Adrenal gland (tissue), 12 donors: ENCODE data around the gene SLC36A3. TPM values are rescaled to one million over a fixed set of nuclear protein-coding genes. Genes with fewer than 3 reads are reported as not detected.
A peak's percentile ranks its signal among the peaks of the same experiment; 100 is the strongest.
"Not testable (repeated sequence)": the region's sequence is repeated elsewhere in the genome, so short reads cannot be mapped to it uniquely, and the experiment has no call there.

ENCODE experiments used
- DNase-seq, 7 donors: peaks; one replicate each; pipeline ENCODE4 v3.0.0-alpha.2; 2019 to 2020
- H3K27ac ChIP-seq, 5 donors: fragments of 200-600 bp; sonication (generic) in 4 of 5; 1 replicate in 3 of 5; 2 replicates in 2 of 5; pipeline versions ENCODE4 v1.5.1 to v1.8.0; 2016 to 2020; ENCODE audit warnings: mild to moderate bottlenecking in 1 of 5
- H3K27me3 ChIP-seq: fragments of 200-600 bp; 2 replicates; pipeline ENCODE4 v1.8.0; 2021
- H3K36me3 ChIP-seq, 2 donors: fragments of 200-600 bp; replicated peaks in 1 of 2; 1 replicate in 1 of 2; 2 replicates in 1 of 2; pipeline versions ENCODE4 v1.5.1 to v1.8.0; 2018 to 2022
- H3K4me1 ChIP-seq, 2 donors: fragments of 200-600 bp; replicated peaks in 1 of 2; 1 replicate in 1 of 2; 2 replicates in 1 of 2; pipeline versions ENCODE4 v1.5.1 to v1.8.0; 2018 to 2021
- H3K4me3 ChIP-seq, 4 donors: fragments of 200-600 bp; sonication (generic) in 3 of 4; one replicate each; pipeline ENCODE4 v1.5.1; 2016 to 2018
- H3K9me3 ChIP-seq, 3 donors: fragments of 200-600 bp; sonication (generic) in 1 of 3; replicated peaks in 1 of 3; 1 replicate in 2 of 3; 2 replicates in 1 of 3; pipeline versions ENCODE4 v1.5.1 to v1.8.0; 2016 to 2021
- POLR2A ChIP-seq, 2 donors: fragments of 450-650 bp; IDR thresholded peaks; one replicate each; pipeline ENCODE4 v1.6.1; 2017; ENCODE audit warnings: antibody characterized with exemption in 2 of 2, mild to moderate bottlenecking in 2 of 2, moderate library complexity in 1 of 2
- WGBS, 4 donors: extraction: QIAGEN DNeasy Blood & Tissue Kit in 2 of 4; methylation state at CpG; one replicate each; pipeline versions ENCODE4 v1.1.5 to v1.1.7; 2013 to 2017; 5-methylcytosine and 5-hydroxymethylcytosine counted together
- intact Hi-C, 2 donors: fragments of 100-400 bp; cut with DNase I; formaldehyde crosslinking; loops; one replicate each; pipeline versions ENCODE4 v1.14.1 to v1.15.0; 2022 to 2023
- polyA plus RNA-seq, 3 donors: library from polyadenylated mRNA; stranded (reverse); fragments of 200-250 nt in 2 of 3; fragments of 350-450 nt in 1 of 3; fragmentation: Illumina TruSeq in 1 of 3; extraction: RNeasy Lipid Tissue Mini Kit (QIAGEN cat#74804) in 1 of 3; gene quantifications; one replicate each; pipeline ENCODE4 v1.2.3, GENCODE V29; 2013 to 2014
- total RNA-seq, 9 donors: library from RNA; depleted of rRNA in 4 of 9; stranded (reverse); fragments of >200 nt in 4 of 9; fragments of 120-200 nt in 1 of 9; fragmentation: NEBNext Ultra II Directional in 1 of 9; extraction: Animal tissue kit (Norgen Biotek cat#: 25700) in 1 of 9; gene quantifications; one replicate each; pipeline versions ENCODE4 v1.1.0 to v1.2.4, GENCODE V29; 2013 to 2023
- TF ChIP-seq, protein P1 (sequence below), 6 experiments: fragments of 450-650 bp in 4 of 6; fragments of 200-600 bp in 2 of 6; sonication (generic) in 1 of 6; IDR thresholded peaks; 1 replicate in 5 of 6; 2 replicates in 1 of 6; pipeline versions ENCODE4 v1.5.1 to v1.8.0; 2016 to 2021; ENCODE audit warnings: antibody characterized with exemption in 6 of 6, mild to moderate bottlenecking in 2 of 6, moderate library complexity in 1 of 6
- donor health status: healthy with polysubstance abuse.
- donor health status: Bipolar disorder and iron deficiency.
- donor health status: DM: yes; HTN: yes; CAD: no.
- donor health status: DM: no; HTN: no; CAD: no.
- donor health status: DM: no; HTN: no; CAD: no.
- donor health status: DM: yes; HTN: yes; CAD: no.

Gene SLC36A3
- total and polyA plus RNA-seq, 12 donors = not detected

DNA sequence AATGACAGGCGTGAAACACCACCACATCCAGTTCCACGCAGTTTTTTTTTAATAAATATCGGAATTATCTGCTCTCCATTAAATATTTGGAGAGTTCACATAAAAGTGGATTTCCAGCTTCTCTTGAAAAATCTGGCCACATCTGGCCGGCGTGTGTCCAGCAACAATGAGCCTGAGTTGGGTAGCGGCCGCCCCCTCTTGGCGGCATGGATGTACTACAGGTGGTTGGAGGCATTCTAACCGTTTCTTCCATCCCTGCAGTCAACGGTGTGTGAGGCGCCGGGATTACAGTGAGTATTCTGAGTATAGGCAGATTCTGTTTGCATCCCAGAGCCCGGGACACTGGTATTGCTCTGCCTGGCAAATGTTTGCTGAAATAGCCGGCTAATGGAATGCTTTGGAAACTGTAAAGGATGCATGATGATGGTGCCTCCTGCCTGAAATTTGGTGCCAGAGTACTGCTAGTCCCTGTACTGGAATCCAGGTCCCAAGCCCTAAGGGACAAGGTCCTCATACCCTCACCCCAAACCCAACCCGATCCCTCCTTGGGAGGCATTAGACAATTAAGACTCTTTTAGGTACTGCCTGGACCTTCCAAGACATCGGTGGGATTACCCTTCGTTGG is 64.2 kb downstream of the SLC36A3 start:
- no peaks in the 10 kb centered on the region for H3K27me3 ChIP-seq
- H3K27ac ChIP-seq = no peak overlapping the region
- no peak for TF ChIP-seq POLR2A (IDR thresholded peaks at IDR 0.05)
- TF ChIP-seq, protein P1, sequence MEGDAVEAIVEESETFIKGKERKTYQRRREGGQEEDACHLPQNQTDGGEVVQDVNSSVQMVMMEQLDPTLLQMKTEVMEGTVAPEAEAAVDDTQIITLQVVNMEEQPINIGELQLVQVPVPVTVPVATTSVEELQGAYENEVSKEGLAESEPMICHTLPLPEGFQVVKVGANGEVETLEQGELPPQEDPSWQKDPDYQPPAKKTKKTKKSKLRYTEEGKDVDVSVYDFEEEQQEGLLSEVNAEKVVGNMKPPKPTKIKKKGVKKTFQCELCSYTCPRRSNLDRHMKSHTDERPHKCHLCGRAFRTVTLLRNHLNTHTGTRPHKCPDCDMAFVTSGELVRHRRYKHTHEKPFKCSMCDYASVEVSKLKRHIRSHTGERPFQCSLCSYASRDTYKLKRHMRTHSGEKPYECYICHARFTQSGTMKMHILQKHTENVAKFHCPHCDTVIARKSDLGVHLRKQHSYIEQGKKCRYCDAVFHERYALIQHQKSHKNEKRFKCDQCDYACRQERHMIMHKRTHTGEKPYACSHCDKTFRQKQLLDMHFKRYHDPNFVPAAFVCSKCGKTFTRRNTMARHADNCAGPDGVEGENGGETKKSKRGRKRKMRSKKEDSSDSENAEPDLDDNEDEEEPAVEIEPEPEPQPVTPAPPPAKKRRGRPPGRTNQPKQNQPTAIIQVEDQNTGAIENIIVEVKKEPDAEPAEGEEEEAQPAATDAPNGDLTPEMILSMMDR (IDR thresholded peaks at IDR 0.05) = peak; percentile 65 to 94 (median 68)
- intact Hi-C loops = loop anchor here in 1 of 2 donors (10.0 kb wide), 2 partner anchors 65 to 115 kb away; no protein-coding TSS in a partner anchor
- no peaks in the 10 kb centered on the region for H3K36me3 ChIP-seq
- peak overlapping the region in 1 of 4 donors; percentile 33 for H3K4me3 ChIP-seq
- H3K4me1 ChIP-seq = peaks cover 11 to 13% of the 10 kb centered on the region in 2 donors
- 16 to 65% (median 19%) methylated on average over 17 of the region's 17 CpGs for WGBS, 4 donors
- no peaks in the 10 kb centered on the region for H3K9me3 ChIP-seq
- DNase-seq = peak; percentile 58 to 89 (median 79)

DNA sequence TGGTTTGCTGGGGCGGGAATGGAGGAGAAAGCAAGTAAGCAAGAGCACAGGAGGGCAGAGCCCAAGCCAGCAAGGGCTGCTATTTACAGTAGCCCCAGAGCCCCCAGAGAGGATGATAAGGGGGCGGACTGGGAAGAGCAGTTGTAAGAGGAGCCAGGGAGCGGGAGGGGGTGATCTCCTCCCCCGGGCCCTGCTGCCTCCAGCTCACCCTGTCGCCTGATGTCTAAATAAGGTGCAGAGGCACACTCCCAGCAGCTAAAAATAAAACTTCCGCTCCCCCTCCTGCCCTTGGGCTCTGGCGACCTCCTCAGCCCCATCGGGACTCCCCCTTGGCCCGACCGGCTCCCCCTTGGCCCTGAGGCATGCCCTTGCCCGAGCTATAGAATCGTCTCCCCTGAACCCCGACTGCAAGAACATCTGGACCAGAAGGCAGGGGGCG is 65.2 kb downstream of the SLC36A3 start:
- WGBS, 4 donors = 42 to 64% (median 56%) methylated on average over 13 to 14 of the region's 14 CpGs
- Histone ChIP-seq H3K4me3 (peak overlapping the region in 1 of 4 donors; percentile 33), H3K27me3 (no peaks in the 10 kb centered on the region), H3K4me1 (peaks cover 20 to 23% of the 10 kb centered on the region in 2 donors), H3K36me3 (no peaks in the 10 kb centered on the region), H3K27ac (peak overlapping the region in 1 of 5 donors; percentile 47), H3K9me3 (no peaks in the 10 kb centered on the region)
- no peak for TF ChIP-seq POLR2A (IDR thresholded peaks at IDR 0.05)
- TF ChIP-seq, protein P1 (IDR thresholded peaks at IDR 0.05) = no peak
- no peak for DNase-seq
- intact Hi-C loops = loop anchor here in 1 of 2 donors (10.0 kb wide), 2 partner anchors 64 to 114 kb away; no protein-coding TSS in a partner anchor

DNA sequence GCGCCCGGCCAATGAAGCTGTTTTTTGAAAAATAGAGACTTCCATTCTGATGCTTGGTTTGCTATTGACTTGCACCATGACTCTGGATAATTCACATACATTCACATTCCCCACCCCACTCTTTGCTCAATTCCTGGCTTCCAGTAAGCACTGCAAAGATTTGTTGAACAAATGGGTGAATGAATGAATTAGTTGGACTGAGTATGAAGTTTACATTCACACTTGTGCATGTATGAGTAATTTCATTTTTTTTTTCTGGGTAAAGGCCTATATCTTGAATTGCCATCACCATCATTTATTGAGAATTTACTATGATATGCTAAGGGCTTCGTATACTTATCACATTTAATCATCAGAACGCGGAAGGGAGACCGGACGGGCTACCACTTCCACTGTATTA is 65.9 kb downstream of the SLC36A3 start:
- TF ChIP-seq, protein P1 (IDR thresholded peaks at IDR 0.05) = no peak
- no peak for TF ChIP-seq POLR2A (IDR thresholded peaks at IDR 0.05)
- no peak overlapping the region for H3K27ac ChIP-seq
- 90 to 95% (median 92%) methylated on average over 7 of the region's 7 CpGs for WGBS, 4 donors
- H3K27me3 ChIP-seq = no peaks in the 10 kb centered on the region
- DNase-seq = no peak
- no peaks in the 10 kb centered on the region for H3K9me3 ChIP-seq
- no peaks in the 10 kb centered on the region for H3K36me3 ChIP-seq
- intact Hi-C loops = loop anchor here in 1 of 2 donors (10.0 kb wide), 2 partner anchors 63 to 113 kb away; no protein-coding TSS in a partner anchor
- H3K4me1 ChIP-seq = peaks cover 20 to 23% of the 10 kb centered on the region in 2 donors
- no peak overlapping the region for H3K4me3 ChIP-seq

DNA sequence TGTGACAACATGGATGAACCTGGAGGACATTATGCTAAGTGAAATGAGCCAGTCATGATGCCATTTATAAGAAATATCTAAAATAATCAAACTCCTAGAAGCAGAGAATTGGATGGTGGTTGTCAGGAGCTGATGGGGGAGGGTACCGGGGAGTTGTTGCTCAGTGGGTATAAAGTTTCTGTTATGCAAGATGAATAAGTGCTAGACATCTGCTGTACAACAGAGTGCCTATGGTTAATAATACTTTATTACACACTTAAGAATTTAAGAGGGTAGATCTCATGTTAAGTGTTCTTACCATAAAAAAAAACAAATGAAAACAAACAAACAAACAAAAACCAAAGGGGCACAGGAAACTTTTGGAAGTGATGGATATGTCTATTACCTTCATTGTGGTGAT is 66.7 kb downstream of the SLC36A3 start:
- no peak for DNase-seq
- no peak for TF ChIP-seq POLR2A (IDR thresholded peaks at IDR 0.05)
- TF ChIP-seq, protein P1 (IDR thresholded peaks at IDR 0.05) = no peak
- Histone ChIP-seq H3K36me3 (no peaks in the 10 kb centered on the region), H3K27me3 (no peaks in the 10 kb centered on the region), H3K9me3 (no peaks in the 10 kb centered on the region), H3K27ac (no peak overlapping the region), H3K4me1 (peaks cover 20 to 23% of the 10 kb centered on the region in 2 donors), H3K4me3 (no peak overlapping the region)
- intact Hi-C loops = loop anchor here in 1 of 2 donors (10.0 kb wide), 2 partner anchors 62 to 112 kb away; no protein-coding TSS in a partner anchor
- 89 to 97% (median 93%) methylated on average over 1 of the region's 1 CpG for WGBS, 4 donors

DNA sequence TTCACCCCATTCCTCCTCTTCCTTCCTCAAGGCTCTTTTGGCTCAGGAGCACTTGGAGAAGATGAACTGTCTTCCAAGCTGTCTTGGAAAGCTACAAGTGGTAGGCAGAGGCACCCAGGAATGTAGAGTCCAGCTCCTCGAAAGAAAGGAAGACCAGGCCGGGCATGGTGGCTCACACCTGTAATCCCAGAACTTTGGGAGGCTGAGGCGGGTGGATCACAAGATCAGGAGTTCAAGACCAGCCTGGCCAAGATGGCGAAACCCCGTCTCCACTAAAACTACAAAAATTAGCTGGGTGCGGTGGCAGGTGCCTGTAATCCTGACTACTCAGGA is 68.4 kb downstream of the SLC36A3 start:
- not testable (repeated sequence) for H3K9me3 ChIP-seq, H3K27me3 ChIP-seq, DNase-seq, H3K36me3 ChIP-seq
- H3K27ac ChIP-seq = peak overlapping the region in 3 of 5 donors; percentile 76 to 84 (median 83)
- H3K4me1 ChIP-seq = peaks cover 20 to 23% of the 10 kb centered on the region in 2 donors
- peak overlapping the region in 2 of 4 donors; percentile 8 to 26 for H3K4me3 ChIP-seq
- intact Hi-C loops = loop anchor here in 1 of 2 donors (10.0 kb wide), 2 partner anchors 60 to 110 kb away; no protein-coding TSS in a partner anchor
- WGBS, 4 donors = 93 to 97% (median 94%) methylated on average over 6 of the region's 6 CpGs
